DND-41 (cell line): ENCODE measurements around the gene LMO2.

Experiments used
- ATAC-seq: fragments of 200-7000 bp; cut with Tn5 transposase; 3 replicates; pipeline ENCODE4 v1.9.1; 2021; ENCODE audit warnings: low read depth; ENCODE audit not compliant: insufficient read depth
- DNase-seq: peaks from one replicate; pipeline ENCODE4 v3.0.0-alpha.2; 2020
- H2AFZ ChIP-seq: 2 replicates; pipeline ENCODE4 v1.6.0; 2012; ENCODE audit warnings: low read depth, low read length
- H3K27ac ChIP-seq: 2 replicates; pipeline ENCODE4 v1.5.1; 2012; ENCODE audit warnings: low read length, inconsistent platforms
- H3K27me3 ChIP-seq: fragments of 200-600 bp; sonication (generic); 2 replicates; pipeline ENCODE4 v1.6.0; 2012; ENCODE audit warnings: low read length, mild to moderate bottlenecking, inconsistent platforms; ENCODE audit not compliant: insufficient read depth, poor library complexity
- H3K36me3 ChIP-seq: 2 replicates; pipeline ENCODE4 v1.5.1; 2012; ENCODE audit warnings: low read length, inconsistent platforms; ENCODE audit not compliant: insufficient read depth
- H3K4me1 ChIP-seq: 2 replicates; pipeline ENCODE4 v1.5.1; 2012; ENCODE audit warnings: mild to moderate bottlenecking, low read length; ENCODE audit not compliant: insufficient read depth
- H3K4me2 ChIP-seq: 2 replicates; pipeline ENCODE4 v1.6.0; 2012; ENCODE audit warnings: mild to moderate bottlenecking, moderate library complexity, low read length, inconsistent platforms; ENCODE audit not compliant: insufficient read depth
- H3K4me3 ChIP-seq, 2 experiments: fragments of 200-600 bp in 1 of 2; shearing (Covaris generic) in 1 of 2; 2 replicates each; pipeline ENCODE4 v1.5.1; 2012 to 2016; ENCODE audit warnings: inconsistent platforms in 2 of 2, low read length in 2 of 2, mild to moderate bottlenecking in 2 of 2, low read depth in 1 of 2, moderate library complexity in 1 of 2
- H3K79me2 ChIP-seq: 2 replicates; pipeline ENCODE4 v1.6.0; 2012; ENCODE audit warnings: low read length, inconsistent platforms; ENCODE audit not compliant: insufficient read depth
- H3K9ac ChIP-seq: 2 replicates; pipeline ENCODE4 v1.6.0; 2012; ENCODE audit warnings: low read depth, mild to moderate bottlenecking, inconsistent platforms, low read length, moderate library complexity
- H3K9me3 ChIP-seq: 2 replicates; pipeline ENCODE4 v1.5.1; 2012; ENCODE audit warnings: low read length, moderate library complexity, mild to moderate bottlenecking, inconsistent platforms; ENCODE audit not compliant: insufficient read depth, severe bottlenecking
- H4K20me1 ChIP-seq: 2 replicates; pipeline ENCODE4 v1.6.0; 2012; ENCODE audit warnings: low read length; ENCODE audit not compliant: insufficient read depth
- EZH2 ChIP-seq: IDR thresholded peaks from 3 replicates; pipeline ENCODE4 v1.6.1; 2012; ENCODE audit warnings: borderline replicate concordance, low read depth, mild to moderate bottlenecking, moderate library complexity, low read length, inconsistent platforms; ENCODE audit not compliant: severe bottlenecking
- TF ChIP-seq, protein P1 (sequence below): IDR thresholded peaks from 2 replicates; pipeline ENCODE4 v1.5.1; 2012; ENCODE audit warnings: borderline replicate concordance, low read length, moderate library complexity, mild to moderate bottlenecking; ENCODE audit not compliant: poor library complexity, severe bottlenecking; ENCODE audit errors: extremely low read depth

The LMO2 gene

GRCh38 chr11:33819278-33820035, 72.4 kb downstream of the LMO2 start:
- H3K36me3 ChIP-seq, result no peaks in the 10 kb centered on the region
- no peaks in the 10 kb centered on the region for H3K4me1 ChIP-seq
- no peak overlapping the region for H2AFZ ChIP-seq
- TF ChIP-seq, protein P1, sequence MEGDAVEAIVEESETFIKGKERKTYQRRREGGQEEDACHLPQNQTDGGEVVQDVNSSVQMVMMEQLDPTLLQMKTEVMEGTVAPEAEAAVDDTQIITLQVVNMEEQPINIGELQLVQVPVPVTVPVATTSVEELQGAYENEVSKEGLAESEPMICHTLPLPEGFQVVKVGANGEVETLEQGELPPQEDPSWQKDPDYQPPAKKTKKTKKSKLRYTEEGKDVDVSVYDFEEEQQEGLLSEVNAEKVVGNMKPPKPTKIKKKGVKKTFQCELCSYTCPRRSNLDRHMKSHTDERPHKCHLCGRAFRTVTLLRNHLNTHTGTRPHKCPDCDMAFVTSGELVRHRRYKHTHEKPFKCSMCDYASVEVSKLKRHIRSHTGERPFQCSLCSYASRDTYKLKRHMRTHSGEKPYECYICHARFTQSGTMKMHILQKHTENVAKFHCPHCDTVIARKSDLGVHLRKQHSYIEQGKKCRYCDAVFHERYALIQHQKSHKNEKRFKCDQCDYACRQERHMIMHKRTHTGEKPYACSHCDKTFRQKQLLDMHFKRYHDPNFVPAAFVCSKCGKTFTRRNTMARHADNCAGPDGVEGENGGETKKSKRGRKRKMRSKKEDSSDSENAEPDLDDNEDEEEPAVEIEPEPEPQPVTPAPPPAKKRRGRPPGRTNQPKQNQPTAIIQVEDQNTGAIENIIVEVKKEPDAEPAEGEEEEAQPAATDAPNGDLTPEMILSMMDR, result no peak
- TF ChIP-seq EZH2, result no peak
- no peak overlapping the region for H3K4me3 ChIP-seq
- H3K79me2 ChIP-seq, result no peaks in the 10 kb centered on the region
- ATAC-seq (no peak), DNase-seq (no peak)
- H3K27me3 ChIP-seq, result peaks cover 11% of the 10 kb centered on the region
- no peaks in the 10 kb centered on the region for H3K9me3 ChIP-seq
- H3K9ac ChIP-seq, result no peak overlapping the region
- H4K20me1 ChIP-seq, result no peaks in the 10 kb centered on the region
- H3K27ac ChIP-seq, result no peak overlapping the region
- H3K4me2 ChIP-seq, result no peak overlapping the region
